ENCODE data around the gene BEST2. TPM values are rescaled to one million over a fixed set of nuclear protein-coding genes. Genes with fewer than 3 reads are reported as not detected.

The BEST2 gene
- total and polyA plus RNA-seq, 2 donors (not counting 1 experiment from before 2014, with no cell fraction given): not detected

DNA sequence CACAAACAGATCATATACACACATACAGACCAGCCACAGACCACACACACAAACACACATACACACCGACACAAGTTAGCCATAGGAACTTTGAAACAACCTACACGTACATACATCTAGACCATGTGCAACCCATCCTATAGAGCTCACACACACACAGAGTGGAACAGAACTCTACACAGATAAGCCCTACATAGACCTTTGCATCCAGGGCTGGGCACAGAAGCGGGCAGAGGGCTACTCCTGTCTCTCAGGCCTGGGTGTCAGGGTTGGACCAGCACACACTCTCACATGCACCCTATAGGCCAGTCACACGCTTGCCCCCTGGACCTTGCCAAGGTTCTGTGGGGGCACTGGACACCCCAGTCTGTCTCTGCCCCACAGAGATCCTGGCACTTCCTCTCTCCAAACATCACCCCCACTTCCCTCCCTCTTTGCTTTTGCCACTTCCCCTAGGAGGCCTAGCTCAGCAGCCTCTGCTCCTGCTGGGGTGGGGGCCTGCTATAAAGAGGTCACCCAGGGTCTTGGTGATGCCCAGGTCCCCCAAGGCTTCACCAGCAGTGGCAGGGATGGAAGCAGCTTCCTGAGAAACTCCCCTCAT, 33.9 kb downstream of the BEST2 start:
- Histone ChIP-seq H4K20me1 (ENCODE audit: control insufficient read depth, extremely low read depth, insufficient read depth, low read length) (no peaks in the 10 kb centered on the region), H3K9me3 (ENCODE audit: control insufficient read depth, insufficient read depth, low read depth, low read length) (no peaks in the 10 kb centered on the region), H2AFZ (ENCODE audit: low read length) (no peak overlapping the region), H3K4me2 (ENCODE audit: extremely low read depth, insufficient read depth, low read length) (no peak overlapping the region), H3K4me3 (replicated peaks in 1 of 4; ENCODE audit: control extremely low read depth in 1 of 4, insufficient read depth in 1 of 4, low read depth in 3 of 4, low read length in 4 of 4) (no peak overlapping the region), H3K27ac (ENCODE audit: insufficient read depth, low read length) (peak overlapping the region; percentile 34), H3K27me3 (ENCODE audit: control insufficient read depth, insufficient read depth, low read length) (no peaks in the 10 kb centered on the region), H3K4me1 (ENCODE audit: control insufficient read depth, extremely low read depth, insufficient read depth, low read length) (peaks cover 40% of the 10 kb centered on the region), H3K9ac (ENCODE audit: insufficient read depth, low read length) (no peak overlapping the region), H3K36me3 (ENCODE audit: control insufficient read depth, insufficient read depth, low read length) (no peaks in the 10 kb centered on the region), H3K79me2 (ENCODE audit: control insufficient read depth, insufficient read depth, low read length) (no peaks in the 10 kb centered on the region)
- no peak for TF ChIP-seq EZH2 (IDR thresholded peaks at IDR 0.05; ENCODE audit: low read length, missing control alignments)
- TF ChIP-seq, protein P1, sequence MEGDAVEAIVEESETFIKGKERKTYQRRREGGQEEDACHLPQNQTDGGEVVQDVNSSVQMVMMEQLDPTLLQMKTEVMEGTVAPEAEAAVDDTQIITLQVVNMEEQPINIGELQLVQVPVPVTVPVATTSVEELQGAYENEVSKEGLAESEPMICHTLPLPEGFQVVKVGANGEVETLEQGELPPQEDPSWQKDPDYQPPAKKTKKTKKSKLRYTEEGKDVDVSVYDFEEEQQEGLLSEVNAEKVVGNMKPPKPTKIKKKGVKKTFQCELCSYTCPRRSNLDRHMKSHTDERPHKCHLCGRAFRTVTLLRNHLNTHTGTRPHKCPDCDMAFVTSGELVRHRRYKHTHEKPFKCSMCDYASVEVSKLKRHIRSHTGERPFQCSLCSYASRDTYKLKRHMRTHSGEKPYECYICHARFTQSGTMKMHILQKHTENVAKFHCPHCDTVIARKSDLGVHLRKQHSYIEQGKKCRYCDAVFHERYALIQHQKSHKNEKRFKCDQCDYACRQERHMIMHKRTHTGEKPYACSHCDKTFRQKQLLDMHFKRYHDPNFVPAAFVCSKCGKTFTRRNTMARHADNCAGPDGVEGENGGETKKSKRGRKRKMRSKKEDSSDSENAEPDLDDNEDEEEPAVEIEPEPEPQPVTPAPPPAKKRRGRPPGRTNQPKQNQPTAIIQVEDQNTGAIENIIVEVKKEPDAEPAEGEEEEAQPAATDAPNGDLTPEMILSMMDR (conservative IDR thresholded peaks at IDR 0.05 in 1 of 2, IDR thresholded peaks at IDR 0.05 in 1 of 2; ENCODE audit: low read depth in 1 of 2, low read length in 2 of 2): no peak
- DNase-seq (ENCODE audit: low read depth in 2 of 2): no peak

- TF ChIP-seq, protein P1 (conservative IDR thresholded peaks at IDR 0.05 in 1 of 2, IDR thresholded peaks at IDR 0.05 in 1 of 2; ENCODE audit: low read depth in 1 of 2, low read length in 2 of 2): no peak
- no peak for TF ChIP-seq EZH2 (IDR thresholded peaks at IDR 0.05; ENCODE audit: low read length, missing control alignments)
- Histone ChIP-seq H3K27ac (ENCODE audit: insufficient read depth, low read length) (peak overlapping the region; percentile 10), H4K20me1 (ENCODE audit: control insufficient read depth, extremely low read depth, insufficient read depth, low read length) (no peaks in the 10 kb centered on the region), H3K9me3 (ENCODE audit: control insufficient read depth, insufficient read depth, low read depth, low read length) (no peaks in the 10 kb centered on the region), H2AFZ (ENCODE audit: low read length) (no peak overlapping the region), H3K27me3 (ENCODE audit: control insufficient read depth, insufficient read depth, low read length) (no peaks in the 10 kb centered on the region), H3K9ac (ENCODE audit: insufficient read depth, low read length) (no peak overlapping the region), H3K36me3 (ENCODE audit: control insufficient read depth, insufficient read depth, low read length) (no peaks in the 10 kb centered on the region), H3K4me2 (ENCODE audit: extremely low read depth, insufficient read depth, low read length) (no peak overlapping the region), H3K4me1 (ENCODE audit: control insufficient read depth, extremely low read depth, insufficient read depth, low read length) (peaks cover 46% of the 10 kb centered on the region), H3K79me2 (ENCODE audit: control insufficient read depth, insufficient read depth, low read length) (no peaks in the 10 kb centered on the region), H3K4me3 (replicated peaks in 1 of 4; ENCODE audit: control extremely low read depth in 1 of 4, insufficient read depth in 1 of 4, low read depth in 3 of 4, low read length in 4 of 4) (no peak overlapping the region)
- DNase-seq (ENCODE audit: low read depth in 2 of 2): no peak
Observed at GRCh38 chr19:12786141-12786870, 34.7 kb downstream of the BEST2 start.

DNA sequence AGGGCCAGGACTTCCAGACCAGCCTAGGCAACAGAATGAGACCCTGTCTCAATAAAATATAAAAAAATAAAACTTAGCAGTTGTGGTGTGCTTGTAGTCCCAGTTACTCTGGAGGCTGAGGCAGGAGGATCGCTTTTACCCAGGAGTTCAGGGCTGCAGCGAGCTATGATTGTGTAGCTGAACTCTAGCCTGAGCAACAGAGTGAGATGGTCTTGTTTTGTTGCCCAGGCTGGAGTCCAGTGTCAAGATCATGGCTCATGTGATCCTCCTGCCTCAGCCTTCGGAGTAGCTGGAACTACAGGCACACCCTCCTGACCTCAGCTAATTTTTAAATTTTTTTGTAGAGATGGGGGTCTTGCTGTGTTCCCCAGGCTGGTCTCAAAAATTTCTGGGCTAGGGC, 35.4 kb downstream of the BEST2 start:
- Histone ChIP-seq H3K4me2 (ENCODE audit: extremely low read depth, insufficient read depth, low read length) (no peak overlapping the region), H3K4me3 (replicated peaks in 1 of 4; ENCODE audit: control extremely low read depth in 1 of 4, insufficient read depth in 1 of 4, low read depth in 3 of 4, low read length in 4 of 4) (no peak overlapping the region), H3K27me3 (ENCODE audit: control insufficient read depth, insufficient read depth, low read length) (no peaks in the 10 kb centered on the region), H4K20me1 (ENCODE audit: control insufficient read depth, extremely low read depth, insufficient read depth, low read length) (no peaks in the 10 kb centered on the region), H3K27ac (ENCODE audit: insufficient read depth, low read length) (no peak overlapping the region), H3K79me2 (ENCODE audit: control insufficient read depth, insufficient read depth, low read length) (peaks cover 6% of the 10 kb centered on the region), H3K4me1 (ENCODE audit: control insufficient read depth, extremely low read depth, insufficient read depth, low read length) (peaks cover 42% of the 10 kb centered on the region), H3K9ac (ENCODE audit: insufficient read depth, low read length) (no peak overlapping the region), H3K36me3 (ENCODE audit: control insufficient read depth, insufficient read depth, low read length) (no peaks in the 10 kb centered on the region), H2AFZ (ENCODE audit: low read length) (no peak overlapping the region), H3K9me3 (ENCODE audit: control insufficient read depth, insufficient read depth, low read depth, low read length) (no peaks in the 10 kb centered on the region)
- TF ChIP-seq, protein P1 (conservative IDR thresholded peaks at IDR 0.05 in 1 of 2, IDR thresholded peaks at IDR 0.05 in 1 of 2; ENCODE audit: low read depth in 1 of 2, low read length in 2 of 2): no peak
- TF ChIP-seq EZH2 (IDR thresholded peaks at IDR 0.05; ENCODE audit: low read length, missing control alignments): no peak
- no peak for DNase-seq (ENCODE audit: low read depth in 2 of 2)

All from fibroblast of lung (primary cell).